Ascending aorta (tissue), 2 donors: ENCODE results near the gene SAMD5. TPM values are rescaled to one million over a fixed set of nuclear protein-coding genes. Genes with fewer than 3 reads are reported as not detected.

Experiments used
- DNase-seq, 2 donors: peaks; one replicate each; pipeline ENCODE4 v3.0.0-alpha.2; 2019; ENCODE audit warnings: low spot score in 2 of 2
- H3K27ac ChIP-seq, 2 donors: fragments of 200-600 bp; sonication (generic); one replicate each; pipeline ENCODE4 v1.5.1; 2016 to 2017; ENCODE audit warnings: mild to moderate bottlenecking in 1 of 2
- H3K27me3 ChIP-seq: fragments of 200-600 bp; sonication (generic); one replicate; pipeline ENCODE4 v1.5.1; 2017
- H3K36me3 ChIP-seq, 2 donors: fragments of 200-600 bp; sonication (generic); one replicate each; pipeline ENCODE4 v1.5.1; 2016
- H3K4me1 ChIP-seq, 2 donors: fragments of 200-600 bp; sonication (generic); one replicate each; pipeline ENCODE4 v1.5.1; 2016 to 2017; ENCODE audit warnings: mild to moderate bottlenecking in 1 of 2
- H3K4me3 ChIP-seq, 2 donors: fragments of 200-600 bp; sonication (generic); one replicate each; pipeline ENCODE4 v1.5.1; 2016 to 2017; ENCODE audit warnings: mild to moderate bottlenecking in 1 of 2
- H3K9me3 ChIP-seq, 2 donors: fragments of 200-600 bp; sonication (generic); one replicate each; pipeline ENCODE4 v1.5.1; 2016
- intact Hi-C: fragments of 100-400 bp; cut with DNase I; formaldehyde crosslinking; loops from one replicate; pipeline ENCODE4 v1.15.1; 2023
- total RNA-seq: library from RNA; depleted of rRNA; stranded (reverse); fragments of >200 nt; gene quantifications from one replicate; pipeline ENCODE4 v1.1.0, GENCODE V29; 2016
- TF ChIP-seq, protein P1 (sequence below), 3 experiments: fragments of 200-600 bp in 2 of 3; fragments of 450-650 bp in 1 of 3; sonication (generic) in 2 of 3; IDR thresholded peaks; one replicate each; pipeline ENCODE4 v1.5.1; 2016 to 2019; ENCODE audit warnings: antibody characterized with exemption in 3 of 3, mild to moderate bottlenecking in 1 of 3, moderate library complexity in 1 of 3

Gene SAMD5
- total RNA-seq, 1 donor from 2014 or later: 1.3 TPM

DNA sequence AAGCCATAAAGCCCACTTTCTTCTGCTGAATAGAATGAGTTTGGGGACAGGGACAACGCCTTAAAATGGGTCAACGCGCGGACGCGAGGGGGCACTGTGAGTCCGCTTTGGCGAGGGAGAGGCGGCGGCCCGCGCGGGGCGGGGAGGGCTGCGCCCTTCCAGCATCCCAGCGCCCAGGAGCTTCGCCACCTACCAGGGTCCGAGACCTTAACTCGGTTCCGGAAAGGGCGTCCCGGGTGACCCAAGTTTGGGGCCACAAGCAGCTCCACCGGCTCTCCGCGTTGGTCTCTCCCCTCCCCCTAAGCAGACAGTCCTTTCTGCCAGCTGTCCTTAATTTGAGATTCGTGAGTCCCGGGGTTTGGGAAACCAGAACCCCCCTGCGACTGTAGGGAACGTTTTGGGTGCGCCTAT, 1.8 kb upstream of the SAMD5 start:
- H3K4me3 ChIP-seq: peak overlapping the region; percentile 58 to 80
- no peaks in the 10 kb centered on the region for H3K9me3 ChIP-seq
- H3K27ac ChIP-seq: no peak overlapping the region
- TF ChIP-seq, protein P1, sequence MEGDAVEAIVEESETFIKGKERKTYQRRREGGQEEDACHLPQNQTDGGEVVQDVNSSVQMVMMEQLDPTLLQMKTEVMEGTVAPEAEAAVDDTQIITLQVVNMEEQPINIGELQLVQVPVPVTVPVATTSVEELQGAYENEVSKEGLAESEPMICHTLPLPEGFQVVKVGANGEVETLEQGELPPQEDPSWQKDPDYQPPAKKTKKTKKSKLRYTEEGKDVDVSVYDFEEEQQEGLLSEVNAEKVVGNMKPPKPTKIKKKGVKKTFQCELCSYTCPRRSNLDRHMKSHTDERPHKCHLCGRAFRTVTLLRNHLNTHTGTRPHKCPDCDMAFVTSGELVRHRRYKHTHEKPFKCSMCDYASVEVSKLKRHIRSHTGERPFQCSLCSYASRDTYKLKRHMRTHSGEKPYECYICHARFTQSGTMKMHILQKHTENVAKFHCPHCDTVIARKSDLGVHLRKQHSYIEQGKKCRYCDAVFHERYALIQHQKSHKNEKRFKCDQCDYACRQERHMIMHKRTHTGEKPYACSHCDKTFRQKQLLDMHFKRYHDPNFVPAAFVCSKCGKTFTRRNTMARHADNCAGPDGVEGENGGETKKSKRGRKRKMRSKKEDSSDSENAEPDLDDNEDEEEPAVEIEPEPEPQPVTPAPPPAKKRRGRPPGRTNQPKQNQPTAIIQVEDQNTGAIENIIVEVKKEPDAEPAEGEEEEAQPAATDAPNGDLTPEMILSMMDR (IDR thresholded peaks at IDR 0.05): peak; percentile 57 to 84 (median 75)
- peaks cover 0 to 11% of the 10 kb centered on the region in 2 donors for H3K4me1 ChIP-seq
- no peaks in the 10 kb centered on the region for H3K36me3 ChIP-seq
- peak in 1 of 2 donors; percentile 75 for DNase-seq
- no peaks in the 10 kb centered on the region for H3K27me3 ChIP-seq
- intact Hi-C loops: loop anchor here (1.0 to 5.0 kb wide), 3 partner anchors 660 to 961 kb away; no protein-coding TSS in a partner anchor

DNA sequence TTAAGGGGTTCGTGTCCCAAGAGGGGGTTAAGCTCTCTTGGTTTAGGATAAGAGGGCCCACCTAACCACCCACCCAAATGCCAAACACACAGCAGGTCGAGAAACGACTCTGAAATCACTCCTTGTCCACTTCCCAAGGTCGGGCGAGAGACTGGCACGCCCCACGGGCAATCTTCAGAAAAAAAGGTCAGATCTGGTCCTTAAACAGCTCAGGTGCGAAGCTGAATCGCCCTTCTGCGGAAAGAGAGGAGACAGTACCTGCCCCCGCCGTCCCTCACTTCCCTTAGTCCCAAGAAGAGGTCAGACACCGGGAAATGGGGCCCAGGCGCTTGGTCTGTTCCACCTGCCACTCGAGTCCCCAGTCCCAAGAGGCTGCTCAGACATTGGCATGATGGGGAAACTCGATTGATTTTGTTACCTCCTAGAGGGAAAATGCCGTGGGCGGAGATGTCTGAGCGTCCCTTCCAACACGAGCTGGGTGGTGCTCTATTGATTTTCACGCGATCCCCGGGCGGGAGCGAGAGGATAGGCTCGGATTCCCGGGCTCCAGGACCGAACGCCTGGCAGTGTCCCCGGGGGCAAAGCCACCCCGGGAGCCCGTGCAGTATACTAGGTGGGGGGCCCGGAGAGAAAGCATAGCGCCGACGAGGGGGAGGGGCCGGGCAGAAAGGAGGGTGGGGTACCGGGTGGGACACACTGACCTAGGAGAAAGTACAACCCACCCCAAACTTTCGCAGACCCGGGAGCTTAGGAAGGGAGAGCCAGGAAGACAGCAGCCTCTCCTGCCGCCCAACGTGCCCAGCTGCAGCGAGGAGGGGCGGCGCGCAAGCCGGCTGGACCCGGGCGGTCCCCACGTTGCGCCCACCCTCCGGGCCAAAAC, 1.1 kb upstream of the SAMD5 start:
- Histone ChIP-seq H3K4me3 (peak overlapping the region; percentile 58 to 80), H3K27me3 (no peaks in the 10 kb centered on the region), H3K9me3 (no peaks in the 10 kb centered on the region), H3K4me1 (peaks cover 0 to 11% of the 10 kb centered on the region in 2 donors), H3K36me3 (no peaks in the 10 kb centered on the region), H3K27ac (peak overlapping the region; percentile 54 to 57)
- DNase-seq: no peak
- intact Hi-C loops: loop anchor here (5.0 kb wide), 2 partner anchors 745 to 960 kb away; no protein-coding TSS in a partner anchor
- TF ChIP-seq, protein P1 (IDR thresholded peaks at IDR 0.05): no peak

DNA sequence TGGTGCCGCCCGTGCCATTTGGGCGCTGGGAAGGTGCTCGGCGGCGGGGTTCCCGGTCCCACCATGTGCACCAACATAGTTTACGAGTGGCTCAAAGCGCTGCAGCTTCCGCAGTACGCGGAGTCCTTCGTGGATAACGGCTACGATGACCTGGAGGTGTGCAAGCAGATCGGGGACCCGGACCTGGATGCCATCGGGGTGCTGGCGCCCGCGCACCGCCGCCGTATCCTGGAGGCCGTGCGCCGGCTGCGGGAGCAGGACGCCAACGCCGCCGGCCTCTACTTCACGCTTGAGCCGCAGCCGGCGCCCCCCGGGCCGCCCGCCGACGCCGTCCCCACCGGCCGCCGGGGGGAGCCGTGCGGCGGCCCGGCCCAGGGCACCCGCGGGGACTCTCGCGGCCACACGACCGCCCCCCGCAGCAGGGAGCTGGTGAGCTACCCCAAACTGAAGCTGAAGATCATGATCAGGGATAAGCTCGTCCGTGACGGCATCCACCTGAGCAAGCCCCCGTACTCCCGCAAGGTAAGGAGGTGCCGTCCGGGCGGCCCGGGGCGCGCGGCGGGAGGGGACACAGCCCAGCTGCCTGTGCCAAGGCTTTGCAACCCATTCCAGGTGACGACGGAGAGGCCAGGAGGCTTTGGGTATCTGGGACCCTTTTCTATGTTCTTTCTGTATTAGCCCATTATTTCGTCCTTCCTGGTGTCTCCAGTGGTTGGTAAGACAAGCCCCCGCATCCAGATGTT, 547 bp downstream of the SAMD5 start:
- intact Hi-C loops: loop anchor here (5.0 kb wide), 2 partner anchors 743 to 958 kb away; no protein-coding TSS in a partner anchor
- Histone ChIP-seq H3K27ac (peak overlapping the region in 1 of 2 donors; percentile 54), H3K4me3 (peak overlapping the region; percentile 58 to 80), H3K27me3 (no peaks in the 10 kb centered on the region), H3K9me3 (no peaks in the 10 kb centered on the region), H3K36me3 (no peaks in the 10 kb centered on the region), H3K4me1 (peaks cover 0 to 11% of the 10 kb centered on the region in 2 donors)
- DNase-seq: no peak
- TF ChIP-seq, protein P1 (IDR thresholded peaks at IDR 0.05): no peak

DNA sequence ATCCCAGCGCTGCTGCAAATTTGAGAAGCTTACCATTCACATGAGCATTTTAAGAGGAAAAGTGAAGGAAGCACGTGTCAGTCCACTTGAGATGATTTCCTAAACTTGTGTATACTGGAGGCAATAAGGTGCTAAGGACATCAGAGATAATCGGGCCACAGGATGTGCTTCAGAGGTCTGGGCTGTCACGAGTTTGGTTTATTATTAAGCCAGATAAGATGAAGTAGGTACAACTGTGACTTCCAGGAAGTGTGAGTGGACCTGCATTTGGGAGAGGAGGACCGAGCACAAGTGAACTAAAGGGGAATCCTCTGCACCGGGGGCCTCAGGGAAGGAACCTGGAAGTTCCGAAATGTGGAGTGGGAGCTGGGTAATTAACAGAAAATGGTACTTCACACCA, 1.4 kb downstream of the SAMD5 start:
- no peaks in the 10 kb centered on the region for H3K27me3 ChIP-seq
- intact Hi-C loops: loop anchor here (5.0 kb wide), 2 partner anchors 742 to 957 kb away; no protein-coding TSS in a partner anchor
- H3K4me3 ChIP-seq: peak overlapping the region in 1 of 2 donors; percentile 80
- H3K4me1 ChIP-seq: peaks cover 0 to 11% of the 10 kb centered on the region in 2 donors
- peak overlapping the region in 1 of 2 donors; percentile 6 for H3K27ac ChIP-seq
- no peaks in the 10 kb centered on the region for H3K9me3 ChIP-seq
- H3K36me3 ChIP-seq: no peaks in the 10 kb centered on the region
- DNase-seq: no peak
- TF ChIP-seq, protein P1 (IDR thresholded peaks at IDR 0.05): no peak

DNA sequence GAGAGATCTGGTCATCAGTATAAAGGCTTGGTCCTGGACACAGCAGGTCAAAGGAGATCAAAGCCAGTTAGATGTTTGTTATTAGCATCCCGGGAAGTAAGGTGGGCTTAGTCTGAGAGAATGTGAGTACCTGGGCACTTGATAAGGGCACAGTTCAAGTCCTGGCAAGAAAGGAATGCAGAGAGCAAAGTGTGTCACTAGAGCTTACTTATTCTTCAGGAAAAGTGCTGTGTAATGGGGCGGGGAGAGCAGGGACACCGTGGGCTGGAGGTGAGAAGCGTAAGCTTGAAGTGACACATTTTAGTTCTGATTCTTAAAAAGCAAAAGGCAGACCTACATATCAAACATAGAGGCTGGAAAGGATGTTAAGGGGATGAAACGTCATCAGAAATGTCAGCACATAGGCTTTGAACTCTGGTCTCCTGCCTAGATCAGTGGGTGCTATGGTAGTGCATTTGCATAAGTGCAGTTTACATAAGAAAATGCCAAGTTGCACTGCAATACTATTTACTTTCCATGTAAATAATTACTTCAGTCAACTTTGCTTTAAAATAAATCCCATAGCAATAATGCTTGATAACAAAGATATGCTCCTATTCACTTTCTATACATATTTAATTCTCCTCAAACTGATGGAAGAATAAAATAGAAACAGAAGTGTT, 2.6 kb downstream of the SAMD5 start:
- TF ChIP-seq, protein P1 (IDR thresholded peaks at IDR 0.05): no peak
- Histone ChIP-seq H3K36me3 (no peaks in the 10 kb centered on the region), H3K27ac (no peak overlapping the region), H3K4me1 (peaks cover 0 to 11% of the 10 kb centered on the region in 2 donors), H3K9me3 (no peaks in the 10 kb centered on the region), H3K4me3 (no peak overlapping the region), H3K27me3 (no peaks in the 10 kb centered on the region)
- no peak for DNase-seq
- intact Hi-C loops: no loop called here
